Kidney epithelial cell (primary cell): Measurements from ENCODE around the gene SDK2. TPM values are rescaled to one million over a fixed set of nuclear protein-coding genes. Genes with fewer than 3 reads are reported as not detected.

Experiments used
- DNase-seq: peaks from one replicate; pipeline ENCODE4 v3.0.0-alpha.2; 2010; ENCODE audit warnings: low read depth
- H3K27me3 ChIP-seq: 2 replicates; pipeline ENCODE4 v1.6.0; 2011; ENCODE audit warnings: low read length; ENCODE audit not compliant: control insufficient read depth, insufficient read depth
- H3K36me3 ChIP-seq: 2 replicates; pipeline ENCODE4 v1.5.1; 2011; ENCODE audit warnings: low read length; ENCODE audit not compliant: control insufficient read depth, insufficient read depth
- H3K4me3 ChIP-seq: 2 replicates; pipeline ENCODE4 v1.5.1; 2011; ENCODE audit warnings: low read depth, mild to moderate bottlenecking, control low read depth, low read length
- CTCF ChIP-seq: IDR thresholded peaks from 2 replicates; pipeline ENCODE4 v1.5.1; 2011; ENCODE audit warnings: mild to moderate bottlenecking, moderate library complexity, low read length, control low read depth, inconsistent platforms; ENCODE audit not compliant: insufficient read depth, poor library complexity, severe bottlenecking
- total RNA-seq: library from RNA; depleted of rRNA; stranded (reverse); fragments of >200 nt; gene quantifications from 2 replicates; pipeline ENCODE4 v1.2.3, GENCODE V29; 2015

The SDK2 gene
- total RNA-seq, 1 donor from 2014 or later, result 1.2 TPM

DNA sequence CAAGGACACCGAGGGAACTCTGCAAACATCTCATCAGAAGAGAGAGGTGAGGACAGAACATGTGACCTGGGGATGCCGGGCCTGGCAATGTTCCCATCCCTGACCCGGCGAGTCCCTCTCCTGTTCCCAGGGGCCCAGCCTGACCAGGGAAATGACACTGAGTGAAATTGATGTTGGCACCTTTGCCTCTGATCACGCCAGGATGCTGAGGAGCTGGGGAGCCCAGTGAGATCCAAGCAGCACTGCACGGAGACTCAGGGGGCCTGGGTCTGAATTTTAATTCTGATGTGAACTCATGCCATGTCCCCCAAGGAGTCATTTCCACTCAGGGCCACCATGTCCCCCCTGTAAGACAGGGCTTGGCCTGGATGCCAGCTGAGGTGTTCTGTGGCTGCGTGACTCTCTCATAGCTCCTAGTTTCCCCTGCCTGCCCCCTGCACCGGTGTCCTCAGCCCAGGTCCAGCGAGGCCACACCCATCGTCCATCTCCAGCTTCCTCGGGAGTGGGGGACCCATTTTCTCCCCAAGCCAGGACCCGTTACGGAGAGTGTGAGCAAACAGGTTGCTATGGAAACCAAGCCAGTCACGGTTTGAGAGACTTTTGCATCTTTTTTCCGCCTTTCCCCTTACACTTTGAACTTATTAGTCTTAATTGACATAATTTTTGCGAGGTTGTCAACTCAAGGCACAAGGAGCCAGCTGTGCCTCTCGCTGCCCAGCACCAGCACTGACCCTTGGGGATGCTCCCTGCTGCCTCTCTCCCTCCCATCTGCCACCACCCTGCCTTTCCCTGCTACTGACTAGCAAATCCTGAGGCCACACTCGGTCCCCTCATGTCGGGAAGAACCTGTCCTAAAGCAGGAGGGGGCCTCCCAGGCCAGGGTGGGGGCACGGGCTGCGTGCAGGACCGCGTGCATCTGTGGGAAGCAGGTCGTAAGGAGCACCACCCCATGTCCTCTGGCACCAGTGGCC, 150.0 kb downstream of the SDK2 start:
- no peak for DNase-seq
- Histone ChIP-seq H3K36me3 (no peaks in the 10 kb centered on the region), H3K4me3 (no peak overlapping the region), H3K27me3 (peaks cover 11% of the 10 kb centered on the region)
- TF ChIP-seq CTCF, result no peak

GRCh38 chr17:73492821-73493814, 151.1 kb downstream of the SDK2 start:
- Histone ChIP-seq H3K36me3 (no peaks in the 10 kb centered on the region), H3K4me3 (no peak overlapping the region), H3K27me3 (peaks cover 11% of the 10 kb centered on the region)
- DNase-seq, result no peak
- TF ChIP-seq CTCF, result no peak

DNA sequence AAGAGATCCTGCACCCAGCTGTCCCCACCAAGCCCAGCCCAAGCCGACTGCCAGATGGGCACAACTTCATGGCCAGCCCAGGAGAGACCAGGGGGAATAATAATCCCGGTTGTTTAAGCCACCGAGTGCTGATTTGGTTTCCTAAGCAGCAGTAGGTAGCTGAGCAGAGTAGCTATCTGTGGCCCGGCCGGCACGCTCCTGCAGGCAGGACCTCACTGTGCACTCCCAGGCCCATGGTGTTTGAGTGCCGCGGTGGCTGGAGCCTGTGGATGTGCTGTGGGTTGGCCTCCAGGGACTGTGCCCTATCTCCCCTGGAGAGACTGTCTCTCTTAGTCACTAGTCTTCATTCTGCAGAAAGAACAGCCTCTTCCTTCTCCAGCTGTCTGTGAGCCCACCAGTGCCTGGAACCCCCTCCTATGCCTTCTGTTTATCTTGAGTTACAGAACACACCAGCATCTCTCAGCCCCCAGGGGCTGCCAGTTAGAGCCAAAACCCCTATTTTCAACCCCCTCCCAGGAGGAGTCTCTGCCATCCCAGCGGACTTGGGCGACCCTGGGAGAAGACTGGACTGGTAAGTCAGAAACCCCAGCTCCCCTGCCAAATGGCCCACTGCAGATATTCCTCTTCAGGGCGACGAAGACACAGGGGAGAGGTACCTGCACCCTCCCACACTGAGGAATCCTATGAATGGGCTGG, 152.0 kb downstream of the SDK2 start:
- Histone ChIP-seq H3K36me3 (no peaks in the 10 kb centered on the region), H3K4me3 (no peak overlapping the region), H3K27me3 (peaks cover 11% of the 10 kb centered on the region)
- no peak for DNase-seq
- TF ChIP-seq CTCF, result no peak

GRCh38 chr17:73491648-73492047, 152.6 kb downstream of the SDK2 start:
- no peak for DNase-seq
- Histone ChIP-seq H3K27me3 (peaks cover 11% of the 10 kb centered on the region), H3K36me3 (no peaks in the 10 kb centered on the region), H3K4me3 (no peak overlapping the region)
- no peak for TF ChIP-seq CTCF

GRCh38 chr17:73490851-73491250, 153.4 kb downstream of the SDK2 start:
- no peak for TF ChIP-seq CTCF
- no peak overlapping the region for H3K4me3 ChIP-seq
- DNase-seq, result no peak
- no peaks in the 10 kb centered on the region for H3K36me3 ChIP-seq
- peaks cover 11% of the 10 kb centered on the region for H3K27me3 ChIP-seq
